Lung (tissue), 12 donors: ENCODE measurements around the gene RASGEF1C. TPM values are rescaled to one million over a fixed set of nuclear protein-coding genes. Genes with fewer than 3 reads are reported as not detected.

Source experiments
- ATAC-seq: fragments of 200-7000 bp; cut with Tn5 transposase; one replicate; pipeline ENCODE4 v1.9.1; 2020; ENCODE audit warnings: moderate number of reproducible peaks; ENCODE audit not compliant: insufficient read depth, low FRiP score
- DNase-seq, 3 donors: peaks; one replicate each; pipeline ENCODE4 v3.0.0-alpha.2; 2013 to 2017
- H3K27ac ChIP-seq, 2 donors: one replicate each; pipeline ENCODE4 v1.5.1; 2013; ENCODE audit warnings: mild to moderate bottlenecking in 2 of 2, moderate library complexity in 2 of 2, control low read depth in 1 of 2, inconsistent platforms in 1 of 2, low read depth in 1 of 2, low read length in 1 of 2
- H3K27me3 ChIP-seq, 3 donors: one replicate each; pipeline ENCODE4 v1.5.1; 2013; ENCODE audit warnings: low read length in 2 of 3; ENCODE audit not compliant: control insufficient read depth in 3 of 3, insufficient read depth in 3 of 3
- H3K36me3 ChIP-seq, 4 donors: one replicate each; pipeline ENCODE4 v1.5.1; 2013; ENCODE audit warnings: low read length in 4 of 4, mild to moderate bottlenecking in 1 of 4, moderate library complexity in 1 of 4; ENCODE audit not compliant: control insufficient read depth in 4 of 4, insufficient read depth in 4 of 4
- H3K4me1 ChIP-seq, 5 donors: one replicate each; pipeline ENCODE4 v1.5.1; 2013; ENCODE audit warnings: low read length in 5 of 5, mild to moderate bottlenecking in 2 of 5, moderate library complexity in 1 of 5; ENCODE audit not compliant: control insufficient read depth in 5 of 5, insufficient read depth in 5 of 5
- H3K4me3 ChIP-seq: one replicate; pipeline ENCODE4 v1.5.1; 2013; ENCODE audit warnings: mild to moderate bottlenecking, control low read depth, moderate library complexity
- H3K9ac ChIP-seq, 2 donors: one replicate each; pipeline ENCODE4 v1.5.1; 2013; ENCODE audit warnings: low read length in 2 of 2, control low read depth in 1 of 2; ENCODE audit not compliant: insufficient read depth in 1 of 2
- H3K9me3 ChIP-seq, 4 donors: one replicate each; pipeline ENCODE4 v1.5.1; 2013; ENCODE audit warnings: low read length in 3 of 4, mild to moderate bottlenecking in 1 of 4, moderate library complexity in 1 of 4; ENCODE audit not compliant: control insufficient read depth in 4 of 4, insufficient read depth in 3 of 4
- CTCF ChIP-seq: IDR thresholded peaks from 2 replicates; pipeline ENCODE4 v1.5.1; 2012; ENCODE audit warnings: mild to moderate bottlenecking; ENCODE audit errors: control extremely low read depth, extremely low read depth
- WGBS, 2 donors: extraction: QIAGEN DNeasy Blood & Tissue Kit; methylation state at CpG; one replicate each; pipeline ENCODE4 v1.1.7; 2013; 5-methylcytosine and 5-hydroxymethylcytosine counted together
- polyA plus RNA-seq, 2 donors: library from polyadenylated mRNA; stranded (reverse); fragments of 200-250 nt; gene quantifications; one replicate each; pipeline ENCODE4 v1.2.1, GENCODE V29; 2013
- total RNA-seq, 2 donors: library from RNA; depleted of rRNA in 1 of 2; stranded (reverse); fragments of >200 nt in 1 of 2; gene quantifications; one replicate each; pipeline ENCODE4 v1.2.1, GENCODE V29; 2014 to 2021
- donor health status: control.
- donor health status: control.
- donor health status: Bipolar disorder and iron deficiency.
- donor health status: healthy.
- donor health status: DM: yes; HTN: yes; CAD: no.

Gene RASGEF1C
- total and polyA plus RNA-seq, 4 donors, result 0.03 to 0.31 TPM; not detected in 2

GRCh38 chr5:180160215-180160614 is 48.8 kb downstream of the RASGEF1C start:
- no peak for TF ChIP-seq CTCF
- Histone ChIP-seq H3K9me3 (peaks cover 0 to 7% (median 0%) of the 10 kb centered on the region in 4 donors), H3K36me3 (no peaks in the 10 kb centered on the region), H3K27ac (no peak overlapping the region), H3K4me1 (no peaks in the 10 kb centered on the region), H3K9ac (no peak overlapping the region), H3K27me3 (no peaks in the 10 kb centered on the region), H3K4me3 (no peak overlapping the region)
- ATAC-seq (no peak), DNase-seq (no peak)
- WGBS, 2 donors, result 83 to 88% methylated on average over 6 of the region's 6 CpGs

GRCh38 chr5:180159756-180160155 is 49.3 kb downstream of the RASGEF1C start:
- H3K4me1 ChIP-seq, result no peaks in the 10 kb centered on the region
- peaks cover 0 to 7% (median 0%) of the 10 kb centered on the region in 4 donors for H3K9me3 ChIP-seq
- ATAC-seq (no peak), DNase-seq (peak in 1 of 3 donors; percentile 20)
- no peak overlapping the region for H3K9ac ChIP-seq
- H3K27ac ChIP-seq, result no peak overlapping the region
- WGBS, 2 donors, result 35 to 53% methylated on average over 8 of the region's 8 CpGs
- no peaks in the 10 kb centered on the region for H3K36me3 ChIP-seq
- H3K4me3 ChIP-seq, result no peak overlapping the region
- no peak for TF ChIP-seq CTCF
- H3K27me3 ChIP-seq, result no peaks in the 10 kb centered on the region

- 96 to 98% methylated on average over 6 of the region's 6 CpGs for WGBS, 2 donors
- no peak for DNase-seq
- no peak for TF ChIP-seq CTCF
- H3K9me3 ChIP-seq, result peaks cover 0 to 11% (median 0%) of the 10 kb centered on the region in 4 donors
- no peaks in the 10 kb centered on the region for H3K27me3 ChIP-seq
- H3K4me1 ChIP-seq, result no peaks in the 10 kb centered on the region
- no peaks in the 10 kb centered on the region for H3K36me3 ChIP-seq
- no peak overlapping the region for H3K9ac ChIP-seq
- no peak overlapping the region for H3K27ac ChIP-seq
- ATAC-seq, result no peak
- H3K4me3 ChIP-seq, result no peak overlapping the region
Observed at GRCh38 chr5:180157866-180158265, 51.1 kb downstream of the RASGEF1C start.

GRCh38 chr5:180156141-180156540 is 52.9 kb downstream of the RASGEF1C start:
- peaks cover 0 to 5% (median 0%) of the 10 kb centered on the region in 4 donors for H3K9me3 ChIP-seq
- H3K36me3 ChIP-seq, result no peaks in the 10 kb centered on the region
- no peak for TF ChIP-seq CTCF
- no peak overlapping the region for H3K4me3 ChIP-seq
- DNase-seq, result no peak
- H3K4me1 ChIP-seq, result no peaks in the 10 kb centered on the region
- no peaks in the 10 kb centered on the region for H3K27me3 ChIP-seq
- no peak for ATAC-seq
- WGBS, 2 donors, result 88 to 93% methylated on average over 10 of the region's 10 CpGs
- no peak overlapping the region for H3K9ac ChIP-seq
- no peak overlapping the region for H3K27ac ChIP-seq
